HG02973 (cell line): ENCODE measurements around the gene GPR12.
"Not testable (repeated sequence)": the region's sequence is repeated elsewhere in the genome, so short reads cannot be mapped to it uniquely, and the experiment has no call there.

Experiments used
- ATAC-seq: cut with Tn5 transposase; IDR thresholded peaks from one replicate; pipeline ENCODE4 v1.9.1; 2021; ENCODE audit warnings: moderate library complexity; ENCODE audit not compliant: unreplicated experiment

The GPR12 gene

GRCh38 chr13:26749285-26749684 lies 11.3 kb downstream of the GPR12 start:
- ATAC-seq, result no peak

GRCh38 chr13:26747706-26748105 lies 12.9 kb downstream of the GPR12 start:
- no peak for ATAC-seq

- no peak for ATAC-seq
These were observed 16.6 kb downstream of the GPR12 start for GRCh38 chr13:26743971-26744370.

GRCh38 chr13:26742691-26743358 lies 17.8 kb downstream of the GPR12 start:
- ATAC-seq, result no peak

- no peak for ATAC-seq
These were observed 24.9 kb downstream of the GPR12 start for GRCh38 chr13:26735677-26736076.

- ATAC-seq, result no peak
These were observed 33.0 kb downstream of the GPR12 start for GRCh38 chr13:26727633-26728032.

- ATAC-seq, result no peak
These were observed 33.5 kb downstream of the GPR12 start for GRCh38 chr13:26727122-26727521.

GRCh38 chr13:26726684-26727083 lies 33.9 kb downstream of the GPR12 start:
- no peak for ATAC-seq

- not testable (repeated sequence) for ATAC-seq
These were observed 37.0 kb downstream of the GPR12 start for GRCh38 chr13:26723620-26724019.

GRCh38 chr13:26722321-26722720 lies 38.3 kb downstream of the GPR12 start:
- ATAC-seq, result no peak

GRCh38 chr13:26721251-26722121 lies 39.1 kb downstream of the GPR12 start:
- ATAC-seq, result no peak

GRCh38 chr13:26719356-26719945 lies 41.1 kb downstream of the GPR12 start:
- ATAC-seq, result no peak

- ATAC-seq, result no peak
These were observed 41.7 kb downstream of the GPR12 start for GRCh38 chr13:26718872-26719271.

GRCh38 chr13:26718146-26718545 lies 42.4 kb downstream of the GPR12 start:
- ATAC-seq, result no peak

GRCh38 chr13:26716984-26717383 lies 43.6 kb downstream of the GPR12 start:
- no peak for ATAC-seq

GRCh38 chr13:26713341-26713740 lies 47.2 kb downstream of the GPR12 start:
- no peak for ATAC-seq

- ATAC-seq, result no peak
These were observed 49.4 kb downstream of the GPR12 start for GRCh38 chr13:26711211-26711610.

- no peak for ATAC-seq
These were observed 50.4 kb downstream of the GPR12 start for GRCh38 chr13:26710166-26710565.

- ATAC-seq, result no peak
These were observed 51.1 kb downstream of the GPR12 start for GRCh38 chr13:26709461-26709860.

GRCh38 chr13:26708007-26708297 lies 52.6 kb downstream of the GPR12 start:
- no peak for ATAC-seq

- ATAC-seq, result no peak
These were observed 53.2 kb downstream of the GPR12 start for GRCh38 chr13:26707122-26708006.
